ENCODE measurements around the gene KIF26A.

GRCh38 chr14:104146651-104147345, 8.4 kb downstream of the KIF26A start:
- TF ChIP-seq CTCF (IDR thresholded peaks at IDR 0.05; ENCODE audit: low read length) (no peak), EZH2 (IDR thresholded peaks at IDR 0.05; ENCODE audit: borderline replicate concordance, low read length) (no peak)

Measured in OCI-LY1 (cell line).